SK-N-SH treated with all-trans-retinoic acid at 6 μM for 48 hours (cell line): ENCODE measurements around the gene FAM177A1.

ENCODE experiments used
- ARNTL ChIP-seq: fragments of 450-650 bp; formaldehyde crosslinking; IDR thresholded peaks from 2 replicates; pipeline ENCODE4 v1.5.0; 2020; ENCODE audit warnings: low read depth, mild to moderate bottlenecking, moderate library complexity, borderline replicate concordance
- CSDC2 ChIP-seq: fragments of 250-450 bp; sonication (Bioruptor Pico); IDR thresholded peaks from 2 replicates; pipeline ENCODE4 v1.5.0; 2020; ENCODE audit warnings: mild to moderate bottlenecking, moderate library complexity
- TCF4 ChIP-seq: fragments of 250-450 bp; sonication (Bioruptor Pico); IDR thresholded peaks from 2 replicates; pipeline ENCODE4 v1.8.0; 2021; ENCODE audit warnings: mild to moderate bottlenecking, moderate library complexity, borderline replicate concordance
- ZC3H10 ChIP-seq: fragments of 250-450 bp; sonication (Bioruptor Pico); IDR thresholded peaks from 2 replicates; pipeline ENCODE4 v1.5.1; 2021; ENCODE audit warnings: mild to moderate bottlenecking, moderate library complexity
- ZFP3 ChIP-seq: fragments of 250-450 bp; sonication (Bioruptor Pico); IDR thresholded peaks from 2 replicates; pipeline ENCODE4 v1.5.0; 2020; ENCODE audit warnings: mild to moderate bottlenecking, moderate library complexity
- ZNF70 ChIP-seq: fragments of 450-650 bp; formaldehyde crosslinking; IDR thresholded peaks from 2 replicates; pipeline ENCODE4 v1.5.0; 2020; ENCODE audit warnings: mild to moderate bottlenecking, moderate library complexity
- ZNF8 ChIP-seq: fragments of 450-650 bp; formaldehyde crosslinking; IDR thresholded peaks from 2 replicates; pipeline ENCODE4 v1.5.0; 2020; ENCODE audit warnings: mild to moderate bottlenecking, moderate library complexity
- TF ChIP-seq, protein P1 (sequence below): fragments of 250-450 bp; sonication (Bioruptor Pico); IDR thresholded peaks from 2 replicates; pipeline ENCODE4 v1.5.1; 2021; ENCODE audit warnings: mild to moderate bottlenecking, moderate library complexity
- TF ChIP-seq, protein P2 (sequence below): fragments of 250-450 bp; sonication (Bioruptor Pico); IDR thresholded peaks from 2 replicates; pipeline ENCODE4 v1.8.0; 2021; ENCODE audit warnings: low read depth, mild to moderate bottlenecking, moderate library complexity, borderline replicate concordance
- TF ChIP-seq, protein P3 (sequence below): fragments of 250-450 bp; sonication (Bioruptor Pico); IDR thresholded peaks from 2 replicates; pipeline ENCODE4 v1.8.0; 2020; ENCODE audit warnings: mild to moderate bottlenecking, moderate library complexity, borderline replicate concordance

DNA sequence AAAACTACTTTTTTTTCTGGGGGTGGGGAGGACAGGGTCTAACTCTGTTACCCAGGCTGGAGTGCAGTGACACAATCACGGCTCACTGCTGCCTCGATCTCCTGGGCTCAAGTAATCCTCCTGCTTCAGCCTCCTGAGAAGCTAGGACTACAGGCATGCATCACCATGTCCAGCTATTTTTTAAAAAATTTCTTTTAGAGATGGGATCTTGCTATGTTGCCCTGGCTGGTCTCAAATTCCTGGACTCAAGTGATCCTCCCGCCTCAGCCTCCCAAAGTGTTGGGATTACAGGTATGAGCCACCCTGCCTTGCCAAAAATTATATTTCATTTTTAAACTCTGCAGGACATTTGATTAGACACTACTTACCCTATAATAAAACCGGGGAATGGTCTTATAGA, 70.2 kb downstream of the FAM177A1 start:
- TF ChIP-seq ZFP3 (CRISPR knock-in tag) (no peak), CSDC2 (CRISPR knock-in tag) (no peak), TCF4 (CRISPR knock-in tag) (no peak), ARNTL (CRISPR knock-in tag) (no peak), ZNF70 (CRISPR knock-in tag) (no peak), ZC3H10 (no peak), ZNF8 (CRISPR knock-in tag) (no peak)
- TF ChIP-seq, protein P1, sequence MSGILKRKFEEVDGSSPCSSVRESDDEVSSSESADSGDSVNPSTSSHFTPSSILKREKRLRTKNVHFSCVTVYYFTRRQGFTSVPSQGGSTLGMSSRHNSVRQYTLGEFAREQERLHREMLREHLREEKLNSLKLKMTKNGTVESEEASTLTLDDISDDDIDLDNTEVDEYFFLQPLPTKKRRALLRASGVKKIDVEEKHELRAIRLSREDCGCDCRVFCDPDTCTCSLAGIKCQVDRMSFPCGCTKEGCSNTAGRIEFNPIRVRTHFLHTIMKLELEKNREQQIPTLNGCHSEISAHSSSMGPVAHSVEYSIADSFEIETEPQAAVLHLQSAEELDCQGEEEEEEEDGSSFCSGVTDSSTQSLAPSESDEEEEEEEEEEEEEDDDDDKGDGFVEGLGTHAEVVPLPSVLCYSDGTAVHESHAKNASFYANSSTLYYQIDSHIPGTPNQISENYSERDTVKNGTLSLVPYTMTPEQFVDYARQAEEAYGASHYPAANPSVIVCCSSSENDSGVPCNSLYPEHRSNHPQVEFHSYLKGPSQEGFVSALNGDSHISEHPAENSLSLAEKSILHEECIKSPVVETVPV (CRISPR knock-in tag) = no peak
- TF ChIP-seq, protein P2, sequence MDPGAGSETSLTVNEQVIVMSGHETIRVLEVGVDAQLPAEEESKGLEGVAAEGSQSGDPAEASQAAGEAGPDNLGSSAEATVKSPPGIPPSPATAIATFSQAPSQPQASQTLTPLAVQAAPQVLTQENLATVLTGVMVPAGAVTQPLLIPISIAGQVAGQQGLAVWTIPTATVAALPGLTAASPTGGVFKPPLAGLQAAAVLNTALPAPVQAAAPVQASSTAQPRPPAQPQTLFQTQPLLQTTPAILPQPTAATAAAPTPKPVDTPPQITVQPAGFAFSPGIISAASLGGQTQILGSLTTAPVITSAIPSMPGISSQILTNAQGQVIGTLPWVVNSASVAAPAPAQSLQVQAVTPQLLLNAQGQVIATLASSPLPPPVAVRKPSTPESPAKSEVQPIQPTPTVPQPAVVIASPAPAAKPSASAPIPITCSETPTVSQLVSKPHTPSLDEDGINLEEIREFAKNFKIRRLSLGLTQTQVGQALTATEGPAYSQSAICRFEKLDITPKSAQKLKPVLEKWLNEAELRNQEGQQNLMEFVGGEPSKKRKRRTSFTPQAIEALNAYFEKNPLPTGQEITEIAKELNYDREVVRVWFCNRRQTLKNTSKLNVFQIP = no peak
- TF ChIP-seq, protein P3, sequence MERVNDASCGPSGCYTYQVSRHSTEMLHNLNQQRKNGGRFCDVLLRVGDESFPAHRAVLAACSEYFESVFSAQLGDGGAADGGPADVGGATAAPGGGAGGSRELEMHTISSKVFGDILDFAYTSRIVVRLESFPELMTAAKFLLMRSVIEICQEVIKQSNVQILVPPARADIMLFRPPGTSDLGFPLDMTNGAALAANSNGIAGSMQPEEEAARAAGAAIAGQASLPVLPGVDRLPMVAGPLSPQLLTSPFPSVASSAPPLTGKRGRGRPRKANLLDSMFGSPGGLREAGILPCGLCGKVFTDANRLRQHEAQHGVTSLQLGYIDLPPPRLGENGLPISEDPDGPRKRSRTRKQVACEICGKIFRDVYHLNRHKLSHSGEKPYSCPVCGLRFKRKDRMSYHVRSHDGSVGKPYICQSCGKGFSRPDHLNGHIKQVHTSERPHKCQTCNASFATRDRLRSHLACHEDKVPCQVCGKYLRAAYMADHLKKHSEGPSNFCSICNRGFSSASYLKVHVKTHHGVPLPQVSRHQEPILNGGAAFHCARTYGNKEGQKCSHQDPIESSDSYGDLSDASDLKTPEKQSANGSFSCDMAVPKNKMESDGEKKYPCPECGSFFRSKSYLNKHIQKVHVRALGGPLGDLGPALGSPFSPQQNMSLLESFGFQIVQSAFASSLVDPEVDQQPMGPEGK (CRISPR knock-in tag) = no peak
